GM19395 (cell line): ENCODE data around the gene ATXN2L.
"Not testable (repeated sequence)": the region's sequence is repeated elsewhere in the genome, so short reads cannot be mapped to it uniquely, and the experiment has no call there.

ENCODE experiments used
- ATAC-seq: cut with Tn5 transposase; IDR thresholded peaks from one replicate; pipeline ENCODE4 v1.9.1; 2021; ENCODE audit warnings: mild to moderate bottlenecking, moderate library complexity; ENCODE audit not compliant: unreplicated experiment

The ATXN2L gene

GRCh38 chr16:28822520-28823290, at the start of gene ATXN2L:
Gene ATXN2L, plus strand, starts transcription at chr16:28822999. Its CDS starts 261 bp downstream, at chr16:28823260.
- peak; percentile 52 for ATAC-seq

GRCh38 chr16:28781697-28782096, 41.1 kb upstream of the ATXN2L start:
- not testable (repeated sequence) for ATAC-seq

GRCh38 chr16:28782357-28782756, 40.4 kb upstream of the ATXN2L start:
- not testable (repeated sequence) for ATAC-seq

GRCh38 chr16:28802235-28803019, 20.4 kb upstream of the ATXN2L start:
- ATAC-seq: peak; percentile 68

GRCh38 chr16:28807445-28808120, 15.2 kb upstream of the ATXN2L start:
- ATAC-seq: not testable (repeated sequence)

GRCh38 chr16:28820016-28820415, 2.8 kb upstream of the ATXN2L start:
- no peak for ATAC-seq

- ATAC-seq: not testable (repeated sequence)
Observed at GRCh38 chr16:28820546-28820945, 2.3 kb upstream of the ATXN2L start.

- no peak for ATAC-seq
Observed at GRCh38 chr16:28821874-28822519, 802 bp upstream of the ATXN2L start.

GRCh38 chr16:28823291-28823872, 583 bp downstream of the ATXN2L start:
- ATAC-seq: peak; percentile 16

- peak; percentile 53 for ATAC-seq
Observed at GRCh38 chr16:28823873-28824716, 1.3 kb downstream of the ATXN2L start.

GRCh38 chr16:28824717-28824973, 1.8 kb downstream of the ATXN2L start:
- ATAC-seq: no peak

GRCh38 chr16:28826141-28826540, 3.3 kb downstream of the ATXN2L start:
- no peak for ATAC-seq

GRCh38 chr16:28829747-28830146, 6.9 kb downstream of the ATXN2L start:
- no peak for ATAC-seq

- no peak for ATAC-seq
Observed at GRCh38 chr16:28830531-28830930, 7.7 kb downstream of the ATXN2L start.

- no peak for ATAC-seq
Observed at GRCh38 chr16:28834349-28834748, 11.6 kb downstream of the ATXN2L start.

GRCh38 chr16:28834873-28835863, 12.4 kb downstream of the ATXN2L start:
- no peak for ATAC-seq

- no peak for ATAC-seq
Observed at GRCh38 chr16:28835864-28836760, 13.3 kb downstream of the ATXN2L start.

- ATAC-seq: no peak
Observed at GRCh38 chr16:28836761-28837064, 13.9 kb downstream of the ATXN2L start.
